Measurements from ENCODE around the gene OGDH.
"Not testable (repeated sequence)": the region's sequence is repeated elsewhere in the genome, so short reads cannot be mapped to it uniquely, and the experiment has no call there.

Gene OGDH

GRCh38 chr7:44727158-44727936 is 120.9 kb downstream of the OGDH start:
- Histone ChIP-seq H3K9me2 (replicated peaks; ENCODE audit: insufficient read depth, low read length) (no peaks in the 10 kb centered on the region), H3K27ac (ENCODE audit: low read length) (no peak overlapping the region), H3K9ac (ENCODE audit: low read length) (no peak overlapping the region), H3K79me2 (ENCODE audit: low read length) (no peaks in the 10 kb centered on the region), H4K20me1 (ENCODE audit: insufficient read depth, low read length) (no peaks in the 10 kb centered on the region), H3K36me3 (replicated peaks; ENCODE audit: insufficient read depth, low read length) (no peaks in the 10 kb centered on the region), H3F3A (ENCODE audit: insufficient read depth, low read length) (no peaks in the 10 kb centered on the region), H3K4me1 (ENCODE audit: low read length) (no peaks in the 10 kb centered on the region), H3K27me3 (replicated peaks; ENCODE audit: insufficient read depth, low read length) (no peaks in the 10 kb centered on the region), H2AFZ (ENCODE audit: low read length) (no peak overlapping the region), H3K4me3 (ENCODE audit: low read length) (no peak overlapping the region), H3K9me3 (replicated peaks; ENCODE audit: insufficient read depth, low read length) (no peaks in the 10 kb centered on the region), H3K4me2 (ENCODE audit: low read depth, low read length) (no peak overlapping the region)
- TF ChIP-seq EZH2phosphoT487 (IDR thresholded peaks at IDR 0.05; ENCODE audit: low read length), result no peak
- no peak for TF ChIP-seq EZH2 (optimal IDR thresholded peaks at IDR 0.05; ENCODE audit: low read depth, low read length)
- TF ChIP-seq CTCF (IDR thresholded peaks at IDR 0.05; ENCODE audit: low read length), result no peak
- DNase-seq, result no peak

- Histone ChIP-seq H3K9me2 (replicated peaks; ENCODE audit: insufficient read depth, low read length) (no peaks in the 10 kb centered on the region), H3K4me2 (ENCODE audit: low read depth, low read length) (no peak overlapping the region), H3K27ac (ENCODE audit: low read length) (no peak overlapping the region), H3F3A (ENCODE audit: insufficient read depth, low read length) (no peaks in the 10 kb centered on the region), H3K9ac (ENCODE audit: low read length) (no peak overlapping the region), H3K4me3 (ENCODE audit: low read length) (no peak overlapping the region), H4K20me1 (ENCODE audit: insufficient read depth, low read length) (no peaks in the 10 kb centered on the region), H3K36me3 (replicated peaks; ENCODE audit: insufficient read depth, low read length) (no peaks in the 10 kb centered on the region), H3K79me2 (ENCODE audit: low read length) (no peaks in the 10 kb centered on the region), H3K4me1 (ENCODE audit: low read length) (no peaks in the 10 kb centered on the region), H3K27me3 (replicated peaks; ENCODE audit: insufficient read depth, low read length) (no peaks in the 10 kb centered on the region), H2AFZ (ENCODE audit: low read length) (no peak overlapping the region), H3K9me3 (replicated peaks; ENCODE audit: insufficient read depth, low read length) (no peaks in the 10 kb centered on the region)
- TF ChIP-seq CTCF (IDR thresholded peaks at IDR 0.05; ENCODE audit: low read length) (no peak), EZH2 (optimal IDR thresholded peaks at IDR 0.05; ENCODE audit: low read depth, low read length) (no peak), EZH2phosphoT487 (IDR thresholded peaks at IDR 0.05; ENCODE audit: low read length) (no peak)
- DNase-seq, result no peak
Observed at GRCh38 chr7:44727937-44728262, 121.5 kb downstream of the OGDH start.

- no peak overlapping the region for H3K9ac ChIP-seq (ENCODE audit: low read length)
- no peaks in the 10 kb centered on the region for H3K36me3 ChIP-seq (replicated peaks; ENCODE audit: insufficient read depth, low read length)
- no peak overlapping the region for H2AFZ ChIP-seq (ENCODE audit: low read length)
- no peaks in the 10 kb centered on the region for H3K9me2 ChIP-seq (replicated peaks; ENCODE audit: insufficient read depth, low read length)
- H3F3A ChIP-seq (ENCODE audit: insufficient read depth, low read length), result no peaks in the 10 kb centered on the region
- H3K4me1 ChIP-seq (ENCODE audit: low read length), result 0 out of 2 replicates have a peak, but pooled peaks cover under 1% of the 10 kb centered on the region
- H3K9me3 ChIP-seq (replicated peaks; ENCODE audit: insufficient read depth, low read length), result no peaks in the 10 kb centered on the region
- TF ChIP-seq EZH2 (optimal IDR thresholded peaks at IDR 0.05; ENCODE audit: low read depth, low read length) (no peak), EZH2phosphoT487 (IDR thresholded peaks at IDR 0.05; ENCODE audit: low read length) (no peak), CTCF (IDR thresholded peaks at IDR 0.05; ENCODE audit: low read length) (no peak)
- no peak for DNase-seq
- no peak overlapping the region for H3K4me3 ChIP-seq (ENCODE audit: low read length)
- no peaks in the 10 kb centered on the region for H3K79me2 ChIP-seq (ENCODE audit: low read length)
- H4K20me1 ChIP-seq (ENCODE audit: insufficient read depth, low read length), result no peaks in the 10 kb centered on the region
- no peaks in the 10 kb centered on the region for H3K27me3 ChIP-seq (replicated peaks; ENCODE audit: insufficient read depth, low read length)
- no peak overlapping the region for H3K4me2 ChIP-seq (ENCODE audit: low read depth, low read length)
- no peak overlapping the region for H3K27ac ChIP-seq (ENCODE audit: low read length)
Observed at GRCh38 chr7:44729949-44730590, 123.6 kb downstream of the OGDH start.

GRCh38 chr7:44732971-44733370 is 126.5 kb downstream of the OGDH start:
- not testable (repeated sequence) for H3K9me3 ChIP-seq (replicated peaks; ENCODE audit: insufficient read depth, low read length); H3K9ac ChIP-seq (ENCODE audit: low read length); H3K27ac ChIP-seq (ENCODE audit: low read length); H4K20me1 ChIP-seq (ENCODE audit: insufficient read depth, low read length); DNase-seq; H3K79me2 ChIP-seq (ENCODE audit: low read length); H3K36me3 ChIP-seq (replicated peaks; ENCODE audit: insufficient read depth, low read length); H3K4me2 ChIP-seq (ENCODE audit: low read depth, low read length); H3K4me3 ChIP-seq (ENCODE audit: low read length); H3F3A ChIP-seq (ENCODE audit: insufficient read depth, low read length); H2AFZ ChIP-seq (ENCODE audit: low read length); H3K9me2 ChIP-seq (replicated peaks; ENCODE audit: insufficient read depth, low read length); H3K27me3 ChIP-seq (replicated peaks; ENCODE audit: insufficient read depth, low read length); H3K4me1 ChIP-seq (ENCODE audit: low read length)
